HEK293 (cell line): ENCODE results near the gene PAF1.

Experiments
- CTCF ChIA-PET: fragments of 350-600 bp; formaldehyde crosslinking; extraction: SDS; loops from one replicate; lab custom pipeline; 2021; ENCODE audit warnings: antibody characterized with exemption; lab: Yijun Ruan, JAX
- POLR2A ChIA-PET: fragments of 300-600 bp; formaldehyde crosslinking; extraction: SDS; loops from one replicate; lab custom pipeline; 2020; ENCODE audit warnings: antibody characterized with exemption, inconsistent platforms; lab: Yijun Ruan, JAX
- H3K27ac ChIP-seq: fragments of 200-500 bp; sonication (Bioruptor generic); 2 replicates; pipeline ENCODE4 v1.5.1; 2014; ENCODE audit warnings: low read depth, low read length, control low read depth, inconsistent platforms; ENCODE audit errors: extremely low read depth
- H3K36me3 ChIP-seq, 2 experiments: fragments of 200-500 bp in 1 of 2; sonication (Bioruptor generic) in 1 of 2; 1 replicate in 1 of 2; 2 replicates in 1 of 2; pipeline ENCODE4 v1.5.1; 2014 to 2017; ENCODE audit warnings: inconsistent platforms in 2 of 2, low read length in 2 of 2; ENCODE audit not compliant: control insufficient read depth in 2 of 2, insufficient read depth in 1 of 2
- H3K4me1 ChIP-seq: fragments of 200-500 bp; sonication (Bioruptor generic); 2 replicates; pipeline ENCODE4 v1.5.1; 2014; ENCODE audit warnings: mild to moderate bottlenecking, low read length, inconsistent platforms; ENCODE audit not compliant: control insufficient read depth, insufficient read depth
- H3K4me3 ChIP-seq: 2 replicates; pipeline ENCODE4 v1.5.1; 2011; ENCODE audit warnings: low read depth, mild to moderate bottlenecking, control low read depth, low read length, moderate library complexity
- H3K9me3 ChIP-seq: fragments of 200-500 bp; sonication (Bioruptor generic); 2 replicates; pipeline ENCODE4 v1.5.1; 2014; ENCODE audit warnings: low read depth, low read length, inconsistent platforms; ENCODE audit not compliant: control insufficient read depth, insufficient read depth
- BCL11B ChIP-seq: fragments of 450-650 bp; formaldehyde crosslinking; IDR thresholded peaks from 2 replicates; pipeline ENCODE4 v1.5.1; 2016; ENCODE audit warnings: low read depth, missing biosample characterization, missing genetic modification characterization
- GLI2 ChIP-seq: fragments of 450-650 bp; formaldehyde crosslinking; IDR thresholded peaks from 2 replicates; pipeline ENCODE4; 2017; ENCODE audit warnings: missing biosample characterization, missing genetic modification characterization, low read depth, borderline replicate concordance
- SP7 ChIP-seq: fragments of 450-650 bp; formaldehyde crosslinking; IDR thresholded peaks from 2 replicates; pipeline ENCODE4 v1.5.1; 2016; ENCODE audit warnings: missing biosample characterization, missing genetic modification characterization
- YY2 ChIP-seq: fragments of 450-650 bp; formaldehyde crosslinking; IDR thresholded peaks from 2 replicates; pipeline ENCODE4 v1.5.1; 2016; ENCODE audit warnings: missing biosample characterization, missing genetic modification characterization
- ZBTB10 ChIP-seq: fragments of 450-650 bp; formaldehyde crosslinking; IDR thresholded peaks from 2 replicates; pipeline ENCODE4 v1.5.1; 2016; ENCODE audit warnings: missing biosample characterization, missing genetic modification characterization
- ZBTB20 ChIP-seq: fragments of 450-650 bp; formaldehyde crosslinking; IDR thresholded peaks from 2 replicates; pipeline ENCODE4 v1.5.1; 2016; ENCODE audit warnings: missing biosample characterization, missing genetic modification characterization
- ZBTB48 ChIP-seq: fragments of 450-650 bp; formaldehyde crosslinking; IDR thresholded peaks from 2 replicates; pipeline ENCODE4 v1.5.1; 2016; ENCODE audit warnings: missing biosample characterization, missing genetic modification characterization
- ZFP37 ChIP-seq: fragments of 450-650 bp; formaldehyde crosslinking; IDR thresholded peaks from 2 replicates; pipeline ENCODE4 v1.5.1; 2016; ENCODE audit warnings: missing biosample characterization, missing genetic modification characterization
- ZFP69B ChIP-seq: fragments of 450-650 bp; formaldehyde crosslinking; IDR thresholded peaks from 2 replicates; pipeline ENCODE4 v1.5.1; 2016; ENCODE audit warnings: missing biosample characterization, missing genetic modification characterization
- ZIC2 ChIP-seq: fragments of 450-650 bp; formaldehyde crosslinking; IDR thresholded peaks from 2 replicates; pipeline ENCODE4 v1.5.1; 2016; ENCODE audit warnings: missing biosample characterization, missing genetic modification characterization
- ZNF155 ChIP-seq: fragments of 450-650 bp; formaldehyde crosslinking; IDR thresholded peaks from 2 replicates; pipeline ENCODE4 v1.5.1; 2016; ENCODE audit warnings: missing biosample characterization, missing genetic modification characterization
- ZNF391 ChIP-seq: fragments of 450-650 bp; formaldehyde crosslinking; IDR thresholded peaks from 2 replicates; pipeline ENCODE4 v1.5.1; 2016; ENCODE audit warnings: low read depth, missing biosample characterization, missing genetic modification characterization, borderline replicate concordance
- ZNF416 ChIP-seq: fragments of 450-650 bp; formaldehyde crosslinking; IDR thresholded peaks from 2 replicates; pipeline ENCODE4 v1.5.1; 2016; ENCODE audit warnings: missing biosample characterization, missing genetic modification characterization
- ZNF600 ChIP-seq: fragments of 450-650 bp; formaldehyde crosslinking; IDR thresholded peaks from 2 replicates; pipeline ENCODE4 v1.5.1; 2016; ENCODE audit warnings: missing biosample characterization, missing genetic modification characterization
- ZSCAN16 ChIP-seq: fragments of 450-650 bp; formaldehyde crosslinking; IDR thresholded peaks from 2 replicates; pipeline ENCODE4 v1.5.1; 2016; ENCODE audit warnings: missing biosample characterization, missing genetic modification characterization
- ZSCAN23 ChIP-seq: fragments of 450-650 bp; formaldehyde crosslinking; IDR thresholded peaks from 2 replicates; pipeline ENCODE4 v1.5.1; 2016; ENCODE audit warnings: missing biosample characterization, missing genetic modification characterization
- ZXDB ChIP-seq: fragments of 450-650 bp; formaldehyde crosslinking; IDR thresholded peaks from 2 replicates; pipeline ENCODE4 v1.5.1; 2016; ENCODE audit warnings: missing biosample characterization, missing genetic modification characterization
- TF ChIP-seq, protein P1 (sequence below): fragments of 450-650 bp; formaldehyde crosslinking; IDR thresholded peaks from 2 replicates; pipeline ENCODE4 v1.5.1; 2016; ENCODE audit warnings: missing biosample characterization, missing genetic modification characterization
- TF ChIP-seq, protein P2 (sequence below): fragments of 450-650 bp; formaldehyde crosslinking; conservative IDR thresholded peaks from 2 replicates; pipeline ENCODE4 v1.5.1; 2016; ENCODE audit warnings: low read depth, missing biosample characterization, missing genetic modification characterization

PAF1 gene

DNA sequence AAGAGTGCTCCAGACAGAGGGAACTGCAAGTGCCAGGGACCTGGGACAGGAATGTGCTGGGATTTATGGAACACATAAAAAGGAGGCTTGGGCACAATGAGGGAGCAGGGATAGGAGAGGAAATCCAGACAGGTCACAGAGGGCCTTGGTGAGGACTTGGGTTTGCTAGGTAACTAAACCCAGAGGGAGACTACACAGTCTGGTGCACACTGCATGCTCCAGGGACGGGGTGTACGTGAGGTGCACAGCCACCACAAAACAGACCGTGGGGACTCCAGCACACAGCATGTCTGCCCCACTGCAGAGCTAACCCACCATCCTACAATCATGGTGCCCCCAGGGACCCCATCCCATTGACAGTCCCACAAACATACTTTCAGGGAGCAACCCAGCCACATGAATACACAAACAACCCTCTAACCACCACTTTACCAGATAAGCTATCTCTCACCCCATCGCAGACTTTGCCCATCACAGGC is 10.2 kb upstream of the PAF1 start:
- CTCF ChIA-PET = interaction anchor here (0.6 to 3.7 kb wide), 8 partner anchors 10 to 1197 kb away, joined by 3 to 63 read pairs (median 3); partner anchors contain the start of genes FBL, MED29, PAF1 and PLEKHG2
- H3K4me1 ChIP-seq = peaks cover 26% of the 10 kb centered on the region
- no peak overlapping the region for H3K4me3 ChIP-seq
- peaks cover 11 to 14% of the 10 kb centered on the region in 2 experiments for H3K36me3 ChIP-seq
- POLR2A ChIA-PET = interaction anchor here (0.8 to 11.2 kb wide), 4 partner anchors 10 to 79 kb away, joined by 4 to 175 read pairs (median 64); partner anchors contain the start of genes MED29, PAF1, PLEKHG2 and RPS16
- H3K27ac ChIP-seq = peak overlapping the region; percentile 18; the same call in 1 of the 2 replicates
- no peaks in the 10 kb centered on the region for H3K9me3 ChIP-seq
- peak; percentile 80; the same call in 1 of the 2 replicates for TF ChIP-seq ZNF600 (tag by site-specific recombination)
- peak; percentile 27; the same call in 1 of the 2 replicates for TF ChIP-seq ZXDB (tag by site-specific recombination)
- TF ChIP-seq ZNF391 (tag by site-specific recombination) = no peak
- TF ChIP-seq ZNF416 (tag by site-specific recombination) = peak; percentile 62; the same call in 1 of the 2 replicates
- no peak for TF ChIP-seq YY2 (tag by site-specific recombination)
- peak; percentile 86 for TF ChIP-seq SP7 (tag by site-specific recombination)
- TF ChIP-seq ZNF155 (tag by site-specific recombination) = no peak
- TF ChIP-seq, protein P1, sequence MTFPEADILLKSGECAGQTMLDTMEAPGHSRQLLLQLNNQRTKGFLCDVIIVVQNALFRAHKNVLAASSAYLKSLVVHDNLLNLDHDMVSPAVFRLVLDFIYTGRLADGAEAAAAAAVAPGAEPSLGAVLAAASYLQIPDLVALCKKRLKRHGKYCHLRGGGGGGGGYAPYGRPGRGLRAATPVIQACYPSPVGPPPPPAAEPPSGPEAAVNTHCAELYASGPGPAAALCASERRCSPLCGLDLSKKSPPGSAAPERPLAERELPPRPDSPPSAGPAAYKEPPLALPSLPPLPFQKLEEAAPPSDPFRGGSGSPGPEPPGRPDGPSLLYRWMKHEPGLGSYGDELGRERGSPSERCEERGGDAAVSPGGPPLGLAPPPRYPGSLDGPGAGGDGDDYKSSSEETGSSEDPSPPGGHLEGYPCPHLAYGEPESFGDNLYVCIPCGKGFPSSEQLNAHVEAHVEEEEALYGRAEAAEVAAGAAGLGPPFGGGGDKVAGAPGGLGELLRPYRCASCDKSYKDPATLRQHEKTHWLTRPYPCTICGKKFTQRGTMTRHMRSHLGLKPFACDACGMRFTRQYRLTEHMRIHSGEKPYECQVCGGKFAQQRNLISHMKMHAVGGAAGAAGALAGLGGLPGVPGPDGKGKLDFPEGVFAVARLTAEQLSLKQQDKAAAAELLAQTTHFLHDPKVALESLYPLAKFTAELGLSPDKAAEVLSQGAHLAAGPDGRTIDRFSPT = 0 out of 2 replicates have a peak, but pooled peaks have one; percentile 31
- TF ChIP-seq ZBTB10 (tag by site-specific recombination) = peak; percentile 63; the same call in 1 of the 2 replicates
- TF ChIP-seq ZFP37 (tag by site-specific recombination) = 0 out of 2 replicates have a peak, but pooled peaks have one; percentile 19
- 0 out of 2 replicates have a peak, but pooled peaks have one; percentile 10 for TF ChIP-seq ZIC2 (tag by site-specific recombination)
- 0 out of 2 replicates have a peak, but pooled peaks have one; percentile 15 for TF ChIP-seq BCL11B (tag by site-specific recombination)
- 0 out of 2 replicates have a peak, but pooled peaks have one; percentile 43 for TF ChIP-seq ZBTB20
- TF ChIP-seq ZSCAN23 = 0 out of 2 replicates have a peak, but pooled peaks have one; percentile 34
- TF ChIP-seq ZBTB48 (tag by site-specific recombination) = 0 out of 2 replicates have a peak, but pooled peaks have one; percentile 33
- TF ChIP-seq ZSCAN16 (tag by site-specific recombination) = no peak
- TF ChIP-seq, protein P2, sequence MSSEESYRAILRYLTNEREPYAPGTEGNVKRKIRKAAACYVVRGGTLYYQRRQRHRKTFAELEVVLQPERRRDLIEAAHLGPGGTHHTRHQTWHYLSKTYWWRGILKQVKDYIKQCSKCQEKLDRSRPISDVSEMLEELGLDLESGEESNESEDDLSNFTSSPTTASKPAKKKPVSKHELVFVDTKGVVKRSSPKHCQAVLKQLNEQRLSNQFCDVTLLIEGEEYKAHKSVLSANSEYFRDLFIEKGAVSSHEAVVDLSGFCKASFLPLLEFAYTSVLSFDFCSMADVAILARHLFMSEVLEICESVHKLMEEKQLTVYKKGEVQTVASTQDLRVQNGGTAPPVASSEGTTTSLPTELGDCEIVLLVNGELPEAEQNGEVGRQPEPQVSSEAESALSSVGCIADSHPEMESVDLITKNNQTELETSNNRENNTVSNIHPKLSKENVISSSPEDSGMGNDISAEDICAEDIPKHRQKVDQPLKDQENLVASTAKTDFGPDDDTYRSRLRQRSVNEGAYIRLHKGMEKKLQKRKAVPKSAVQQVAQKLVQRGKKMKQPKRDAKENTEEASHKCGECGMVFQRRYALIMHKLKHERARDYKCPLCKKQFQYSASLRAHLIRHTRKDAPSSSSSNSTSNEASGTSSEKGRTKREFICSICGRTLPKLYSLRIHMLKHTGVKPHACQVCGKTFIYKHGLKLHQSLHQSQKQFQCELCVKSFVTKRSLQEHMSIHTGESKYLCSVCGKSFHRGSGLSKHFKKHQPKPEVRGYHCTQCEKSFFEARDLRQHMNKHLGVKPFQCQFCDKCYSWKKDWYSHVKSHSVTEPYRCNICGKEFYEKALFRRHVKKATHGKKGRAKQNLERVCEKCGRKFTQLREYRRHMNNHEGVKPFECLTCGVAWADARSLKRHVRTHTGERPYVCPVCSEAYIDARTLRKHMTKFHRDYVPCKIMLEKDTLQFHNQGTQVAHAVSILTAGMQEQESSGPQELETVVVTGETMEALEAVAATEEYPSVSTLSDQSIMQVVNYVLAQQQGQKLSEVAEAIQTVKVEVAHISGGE (tag by site-specific recombination) = no peak
- TF ChIP-seq ZFP69B (tag by site-specific recombination) = 0 out of 2 replicates have a peak, but pooled peaks have one; percentile 14
- TF ChIP-seq GLI2 = no peak
